ENCODE measurements around the gene PTPN5.
"Not testable (repeated sequence)": the region's sequence is repeated elsewhere in the genome, so short reads cannot be mapped to it uniquely, and the experiment has no call there.

PTPN5 gene

GRCh38 chr11:18709414-18709813, 82.2 kb downstream of the PTPN5 start:
- no peak for DNase-seq (ENCODE audit: low spot score)

GRCh38 chr11:18707811-18708340, 83.7 kb downstream of the PTPN5 start:
- no peak for DNase-seq (ENCODE audit: low spot score)

- DNase-seq (ENCODE audit: low spot score), result no peak
Observed at GRCh38 chr11:18706330-18707243, 85.0 kb downstream of the PTPN5 start.

- no peak for DNase-seq (ENCODE audit: low spot score)
Observed at GRCh38 chr11:18705651-18706281, 85.8 kb downstream of the PTPN5 start.

- DNase-seq (ENCODE audit: low spot score), result no peak
Observed at GRCh38 chr11:18704698-18705097, 86.9 kb downstream of the PTPN5 start.

- no peak for DNase-seq (ENCODE audit: low spot score)
Observed at GRCh38 chr11:18704045-18704645, 87.5 kb downstream of the PTPN5 start.

- no peak for DNase-seq (ENCODE audit: low spot score)
Observed at GRCh38 chr11:18703001-18703763, 88.4 kb downstream of the PTPN5 start.

GRCh38 chr11:18701614-18702216, 89.9 kb downstream of the PTPN5 start:
- DNase-seq (ENCODE audit: low spot score), result no peak

- no peak for DNase-seq (ENCODE audit: low spot score)
Observed at GRCh38 chr11:18700872-18701271, 90.7 kb downstream of the PTPN5 start.

- no peak for DNase-seq (ENCODE audit: low spot score)
Observed at GRCh38 chr11:18700375-18700774, 91.2 kb downstream of the PTPN5 start.

GRCh38 chr11:18699848-18700261, 91.7 kb downstream of the PTPN5 start:
- no peak for DNase-seq (ENCODE audit: low spot score)

GRCh38 chr11:18699269-18699596, 92.4 kb downstream of the PTPN5 start:
- no peak for DNase-seq (ENCODE audit: low spot score)

GRCh38 chr11:18698341-18699268, 93.0 kb downstream of the PTPN5 start, which contains the start of gene TMEM86A:
TSS of gene TMEM86A (plus strand) at chr11:18698779. CDS start at chr11:18698887, 108 bp downstream.
- peak; percentile 89 for DNase-seq (ENCODE audit: low spot score)

GRCh38 chr11:18697576-18697975, 94.0 kb downstream of the PTPN5 start:
- DNase-seq (ENCODE audit: low spot score), result no peak

- DNase-seq (ENCODE audit: low spot score), result no peak
Observed at GRCh38 chr11:18696638-18697225, 94.9 kb downstream of the PTPN5 start.

- no peak for DNase-seq (ENCODE audit: low spot score)
Observed at GRCh38 chr11:18692941-18693760, 98.4 kb downstream of the PTPN5 start.

GRCh38 chr11:18691467-18692140, 100.0 kb downstream of the PTPN5 start:
- not testable (repeated sequence) for DNase-seq (ENCODE audit: low spot score)

GRCh38 chr11:18684267-18684666, 107.3 kb downstream of the PTPN5 start:
- DNase-seq (ENCODE audit: low spot score), result no peak

- no peak for DNase-seq (ENCODE audit: low spot score)
Observed at GRCh38 chr11:18682466-18682865, 109.1 kb downstream of the PTPN5 start.
